Astrocyte (in vitro differentiated cells and primary cell): Measurements from ENCODE around the gene ZNRF1. TPM values are rescaled to one million over a fixed set of nuclear protein-coding genes. Genes with fewer than 3 reads are reported as not detected.

Source experiments
- DNase-seq: peaks from one replicate; pipeline ENCODE4 v3.0.0-alpha.2; 2010; ENCODE audit warnings: low read depth
- FAIRE-seq: peaks from 2 replicates; lab custom pipeline; 2011; peaks lifted over from hg19 to GRCh38; lab: Jason Lieb, UNC
- H2AFZ ChIP-seq: 2 replicates; pipeline ENCODE4 v1.6.0; 2012; ENCODE audit warnings: low read depth, low read length, inconsistent platforms
- H3K27ac ChIP-seq: 2 replicates; pipeline ENCODE4 v1.5.1; 2011; ENCODE audit warnings: low read depth, low read length, inconsistent platforms
- H3K27me3 ChIP-seq: 2 replicates; pipeline ENCODE4 v1.6.0; 2011; ENCODE audit warnings: low read length, inconsistent platforms; ENCODE audit not compliant: insufficient read depth
- H3K36me3 ChIP-seq: 2 replicates; pipeline ENCODE4 v1.5.1; 2011; ENCODE audit warnings: low read length, inconsistent platforms; ENCODE audit not compliant: insufficient read depth
- H3K4me1 ChIP-seq: 2 replicates; pipeline ENCODE4 v1.5.1; 2011; ENCODE audit warnings: low read length, inconsistent platforms; ENCODE audit not compliant: insufficient read depth
- H3K4me2 ChIP-seq: 2 replicates; pipeline ENCODE4 v1.6.0; 2012; ENCODE audit warnings: low read length, inconsistent platforms
- H3K4me3 ChIP-seq: 2 replicates; pipeline ENCODE4 v1.5.1; 2011; ENCODE audit warnings: low read depth, mild to moderate bottlenecking, low read length, inconsistent platforms; ENCODE audit not compliant: insufficient read depth
- H3K79me2 ChIP-seq: 2 replicates; pipeline ENCODE4 v1.6.0; 2012; ENCODE audit warnings: mild to moderate bottlenecking, low read length, inconsistent platforms; ENCODE audit not compliant: insufficient read depth
- H3K9ac ChIP-seq: 2 replicates; pipeline ENCODE4 v1.6.0; 2012; ENCODE audit warnings: mild to moderate bottlenecking, low read length, inconsistent platforms
- H3K9me3 ChIP-seq: 2 replicates; pipeline ENCODE4 v1.5.1; 2012; ENCODE audit warnings: low read depth, mild to moderate bottlenecking, low read length, inconsistent platforms; ENCODE audit not compliant: insufficient read depth
- H4K20me1 ChIP-seq: 2 replicates; pipeline ENCODE4 v1.6.0; 2012; ENCODE audit warnings: low read length, inconsistent platforms; ENCODE audit not compliant: insufficient read depth
- H3K27ac Mint-ChIP-seq: one replicate; pipeline ENCODE4 v1.8.0; 2021; ENCODE audit warnings: mild to moderate bottlenecking, mixed read lengths; ENCODE audit not compliant: unreplicated experiment
- H3K27me3 Mint-ChIP-seq: one replicate; pipeline ENCODE4 v1.8.0; 2021; ENCODE audit warnings: low read depth, mixed read lengths; ENCODE audit not compliant: unreplicated experiment
- H3K36me3 Mint-ChIP-seq: one replicate; pipeline ENCODE4 v1.8.0; 2021; ENCODE audit warnings: low read depth, mixed read lengths; ENCODE audit not compliant: unreplicated experiment
- H3K4me1 Mint-ChIP-seq: one replicate; pipeline ENCODE4 v1.8.0; 2021; ENCODE audit warnings: low read depth, mixed read lengths; ENCODE audit not compliant: unreplicated experiment
- H3K4me3 Mint-ChIP-seq: one replicate; pipeline ENCODE4 v1.8.0; 2021; ENCODE audit warnings: mild to moderate bottlenecking, moderate library complexity, mixed read lengths; ENCODE audit not compliant: unreplicated experiment
- H3K9me3 Mint-ChIP-seq: one replicate; pipeline ENCODE4 v1.8.0; 2021; ENCODE audit warnings: mild to moderate bottlenecking, mixed read lengths; ENCODE audit not compliant: unreplicated experiment
- EZH2 ChIP-seq: IDR thresholded peaks from 2 replicates; pipeline ENCODE4 v1.6.1; 2012; ENCODE audit warnings: mild to moderate bottlenecking, low read length, inconsistent platforms; ENCODE audit not compliant: insufficient read depth
- total RNA-seq: library from RNA; stranded (reverse); gene quantifications from 2 replicates; pipeline ENCODE4 v1.2.1, GENCODE V29; 2021
- TF ChIP-seq, protein P1 (sequence below): IDR thresholded peaks from 2 replicates; pipeline ENCODE4 v1.5.1; 2011; ENCODE audit warnings: low read depth, mild to moderate bottlenecking, inconsistent platforms, low read length, moderate library complexity; ENCODE audit not compliant: insufficient read depth

The ZNRF1 gene
- total RNA-seq, 1 donor from 2014 or later = 21.9 TPM

DNA sequence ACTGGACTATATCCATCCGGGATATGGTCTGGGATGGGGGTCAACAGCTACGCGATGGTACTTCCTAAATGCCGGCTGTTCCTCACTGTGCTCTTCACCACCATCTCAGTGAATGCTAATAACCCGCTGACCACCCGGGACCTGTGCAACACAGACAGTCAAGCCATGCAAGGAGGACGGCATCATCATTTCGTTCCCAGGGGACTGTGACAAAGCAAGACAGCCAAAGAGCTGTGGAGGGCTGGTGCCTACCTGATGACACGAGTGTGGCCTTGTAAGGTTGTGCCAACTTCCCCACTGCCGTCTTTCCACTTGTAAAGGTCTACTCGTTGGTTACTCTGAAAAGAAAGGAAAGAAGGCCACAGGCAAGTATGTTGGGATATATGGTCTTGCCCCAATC is 47.6 kb upstream of the ZNRF1 start:
- Mint-ChIP-seq H3K4me3 (no peak overlapping the region), H3K27me3 (no peaks in the 10 kb centered on the region), H3K4me1 (peaks cover 2% of the 10 kb centered on the region), H3K36me3 (peaks cover 17% of the 10 kb centered on the region), H3K9me3 (no peaks in the 10 kb centered on the region), H3K27ac (no peak overlapping the region)
- Histone ChIP-seq H3K79me2 (no peaks in the 10 kb centered on the region), H3K9me3 (no peaks in the 10 kb centered on the region), H3K4me3 (no peak overlapping the region), H3K4me1 (no peaks in the 10 kb centered on the region), H3K36me3 (peaks cover 8% of the 10 kb centered on the region), H3K4me2 (no peak overlapping the region), H3K27me3 (no peaks in the 10 kb centered on the region), H3K27ac (no peak overlapping the region), H4K20me1 (no peaks in the 10 kb centered on the region), H3K9ac (no peak overlapping the region), H2AFZ (no peak overlapping the region)
- no peak for FAIRE-seq
- TF ChIP-seq EZH2 = no peak
- TF ChIP-seq, protein P1, sequence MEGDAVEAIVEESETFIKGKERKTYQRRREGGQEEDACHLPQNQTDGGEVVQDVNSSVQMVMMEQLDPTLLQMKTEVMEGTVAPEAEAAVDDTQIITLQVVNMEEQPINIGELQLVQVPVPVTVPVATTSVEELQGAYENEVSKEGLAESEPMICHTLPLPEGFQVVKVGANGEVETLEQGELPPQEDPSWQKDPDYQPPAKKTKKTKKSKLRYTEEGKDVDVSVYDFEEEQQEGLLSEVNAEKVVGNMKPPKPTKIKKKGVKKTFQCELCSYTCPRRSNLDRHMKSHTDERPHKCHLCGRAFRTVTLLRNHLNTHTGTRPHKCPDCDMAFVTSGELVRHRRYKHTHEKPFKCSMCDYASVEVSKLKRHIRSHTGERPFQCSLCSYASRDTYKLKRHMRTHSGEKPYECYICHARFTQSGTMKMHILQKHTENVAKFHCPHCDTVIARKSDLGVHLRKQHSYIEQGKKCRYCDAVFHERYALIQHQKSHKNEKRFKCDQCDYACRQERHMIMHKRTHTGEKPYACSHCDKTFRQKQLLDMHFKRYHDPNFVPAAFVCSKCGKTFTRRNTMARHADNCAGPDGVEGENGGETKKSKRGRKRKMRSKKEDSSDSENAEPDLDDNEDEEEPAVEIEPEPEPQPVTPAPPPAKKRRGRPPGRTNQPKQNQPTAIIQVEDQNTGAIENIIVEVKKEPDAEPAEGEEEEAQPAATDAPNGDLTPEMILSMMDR = no peak
- DNase-seq = no peak

DNA sequence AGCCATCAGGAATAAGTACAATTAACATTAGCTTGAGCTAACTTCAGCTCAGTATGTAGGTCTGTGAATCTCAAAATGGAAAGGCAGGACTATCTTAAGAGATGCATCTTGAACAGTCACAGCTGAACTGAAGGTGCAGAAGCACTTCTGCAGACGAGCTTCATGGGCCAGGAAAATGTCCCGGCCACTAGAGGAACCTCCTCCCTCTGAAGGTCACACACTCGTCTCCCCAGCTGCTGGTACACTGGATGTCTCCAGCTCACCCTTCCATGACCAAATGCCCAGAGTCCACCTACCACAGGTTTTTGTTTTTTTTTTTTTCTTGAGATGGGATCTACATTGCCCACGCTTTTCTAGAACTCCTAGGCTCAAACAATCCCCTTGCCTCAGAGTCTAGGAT is 47.1 kb upstream of the ZNRF1 start:
- H3K27me3 Mint-ChIP-seq = no peaks in the 10 kb centered on the region
- H3K79me2 ChIP-seq = no peaks in the 10 kb centered on the region
- no peak overlapping the region for H3K27ac Mint-ChIP-seq
- FAIRE-seq (no peak), DNase-seq (no peak)
- no peak for TF ChIP-seq EZH2
- TF ChIP-seq, protein P1 = no peak
- no peaks in the 10 kb centered on the region for H3K4me1 ChIP-seq
- no peak overlapping the region for H3K27ac ChIP-seq
- H3K9me3 Mint-ChIP-seq = no peaks in the 10 kb centered on the region
- no peaks in the 10 kb centered on the region for H4K20me1 ChIP-seq
- no peak overlapping the region for H3K4me3 ChIP-seq
- peaks cover 2% of the 10 kb centered on the region for H3K4me1 Mint-ChIP-seq
- no peak overlapping the region for H2AFZ ChIP-seq
- H3K27me3 ChIP-seq = no peaks in the 10 kb centered on the region
- H3K9me3 ChIP-seq = no peaks in the 10 kb centered on the region
- H3K36me3 Mint-ChIP-seq = peaks cover 20% of the 10 kb centered on the region
- H3K4me3 Mint-ChIP-seq = no peak overlapping the region
- peaks cover 8% of the 10 kb centered on the region for H3K36me3 ChIP-seq
- H3K9ac ChIP-seq = no peak overlapping the region
- H3K4me2 ChIP-seq = no peak overlapping the region

DNA sequence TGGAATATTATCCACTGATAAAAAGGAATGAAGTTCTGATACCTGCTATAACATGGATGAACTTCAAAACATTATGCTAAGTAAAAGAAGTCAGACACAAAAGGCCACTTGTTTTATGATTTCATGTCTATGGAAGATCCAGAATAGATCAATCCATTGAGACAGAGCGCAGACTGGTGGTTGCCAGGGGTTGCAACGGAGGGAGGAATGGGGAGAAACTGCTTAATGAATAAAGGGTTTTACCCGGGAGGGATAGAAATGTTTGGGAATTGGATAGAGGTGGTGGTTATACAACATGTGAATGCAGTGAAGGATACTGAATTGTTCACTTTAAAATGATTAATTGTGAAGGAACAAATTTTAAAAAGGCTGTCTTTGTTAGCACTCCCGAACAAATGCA is 44.1 kb upstream of the ZNRF1 start:
- Histone ChIP-seq H3K4me2 (no peak overlapping the region), H2AFZ (no peak overlapping the region), H3K36me3 (peaks cover 5% of the 10 kb centered on the region), H3K79me2 (no peaks in the 10 kb centered on the region), H3K9ac (no peak overlapping the region), H4K20me1 (peaks cover 11% of the 10 kb centered on the region), H3K4me1 (no peaks in the 10 kb centered on the region), H3K4me3 (no peak overlapping the region), H3K27me3 (no peaks in the 10 kb centered on the region), H3K9me3 (no peaks in the 10 kb centered on the region), H3K27ac (no peak overlapping the region)
- H3K9me3 Mint-ChIP-seq = no peaks in the 10 kb centered on the region
- TF ChIP-seq EZH2 = no peak
- TF ChIP-seq, protein P1 = no peak
- H3K27ac Mint-ChIP-seq = no peak overlapping the region
- peaks cover 2% of the 10 kb centered on the region for H3K4me1 Mint-ChIP-seq
- H3K27me3 Mint-ChIP-seq = no peaks in the 10 kb centered on the region
- DNase-seq = no peak
- no peak overlapping the region for H3K4me3 Mint-ChIP-seq
- no peak for FAIRE-seq
- peaks cover 21% of the 10 kb centered on the region for H3K36me3 Mint-ChIP-seq
